ENCODE data around the gene IDE. TPM values are rescaled to one million over a fixed set of nuclear protein-coding genes. Genes with fewer than 3 reads are reported as not detected.

Gene IDE
- total and polyA plus RNA-seq, 2 donors (not counting 3 experiments of a cell fraction or from before 2014, with no cell fraction given) = 10.7 to 52.6 TPM

DNA sequence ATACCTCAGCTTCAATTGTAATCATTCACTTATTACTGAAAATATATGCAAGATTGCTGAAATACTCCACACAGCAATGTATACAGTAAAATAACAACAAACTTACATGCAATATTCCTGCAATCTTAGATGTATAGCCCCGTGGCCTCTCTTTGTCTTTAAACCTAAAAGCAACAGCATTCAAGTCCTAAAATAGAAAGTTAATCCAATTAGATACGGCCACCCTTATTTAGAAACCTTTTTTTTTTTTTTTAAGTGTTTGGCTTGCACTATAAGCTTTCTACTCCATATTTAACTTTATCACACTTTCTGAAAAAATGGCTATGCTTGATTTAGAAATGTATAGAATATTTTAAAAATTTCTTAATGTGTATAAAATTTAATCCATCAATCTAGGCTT lies 67.6 kb downstream of the IDE start:
- intact Hi-C loops (cut with micrococcal nuclease) = no loop called here
- no TSS peak for BruUV-seq (replicated peaks)
- Histone ChIP-seq H2AFZ (ENCODE audit: low read depth, low read length) (no peak overlapping the region), H3K79me2 (ENCODE audit: control insufficient read depth, insufficient read depth, low read length) (no peaks in the 10 kb centered on the region), H3K4me2 (ENCODE audit: insufficient read depth, low read length) (no peak overlapping the region), H3K9me3 (replicated peaks; ENCODE audit: control insufficient read depth, insufficient read depth, low read length) (no peaks in the 10 kb centered on the region), H3K36me3 (ENCODE audit: control insufficient read depth in 2 of 2, extremely low read depth in 1 of 2, insufficient read depth in 2 of 2, low read length in 2 of 2) (peaks cover 5 to 12% of the 10 kb centered on the region in 2 experiments), H3K27ac (ENCODE audit: insufficient read depth, low read depth, low read length) (no peak overlapping the region), H3K9me1 (replicated peaks; ENCODE audit: control insufficient read depth, extremely low read depth, insufficient read depth, low read length) (no peaks in the 10 kb centered on the region), H3K4me3 (replicated peaks in 1 of 3; ENCODE audit: insufficient read depth in 1 of 3, low read depth in 1 of 3, low read length in 3 of 3) (no peak overlapping the region), H3K4me1 (ENCODE audit: control insufficient read depth, extremely low read depth, insufficient read depth, low read length) (no peaks in the 10 kb centered on the region), H4K20me1 (replicated peaks; ENCODE audit: control insufficient read depth, extremely low read depth, insufficient read depth, low read length) (no peaks in the 10 kb centered on the region), H3K27me3 (ENCODE audit: control insufficient read depth in 2 of 2, insufficient read depth in 2 of 2, low read length in 2 of 2) (no peaks in the 10 kb centered on the region), H3K9ac (replicated peaks; ENCODE audit: extremely low read depth, insufficient read depth, low read length) (no peak overlapping the region)
- FAIRE-seq (no peak), DNase-seq (ENCODE audit: low read depth, low spot score) (no peak)
- dilution Hi-C loops (cut with MboI; ENCODE audit: extremely low pct_ligation_motif_present, low sequenced_read_pairs) = no loop called here
- ChIA-PET CTCF (interaction anchor here (4.0 kb wide), 1 partner anchor 11 kb away, joined by 21 read pairs; no protein-coding TSS in a partner anchor), POLR2A (no interaction called here)
- no peak for TF ChIP-seq FOS (IDR thresholded peaks at IDR 0.05; ENCODE audit: borderline replicate concordance, insufficient read depth, low read length)
- TF ChIP-seq POLR2A (IDR thresholded peaks at IDR 0.05; ENCODE audit: low read depth, low read length) = no peak
- TF ChIP-seq MYC (IDR thresholded peaks at IDR 0.05; ENCODE audit: low read depth, low read length) = no peak
- no peak for TF ChIP-seq MAX (IDR thresholded peaks at IDR 0.05; ENCODE audit: insufficient read depth, insufficient read length)
- no peak for TF ChIP-seq EZH2 (IDR thresholded peaks at IDR 0.05; ENCODE audit: borderline replicate concordance, low read depth, low read length, severe bottlenecking)
- no peak for TF ChIP-seq GATA2 (IDR thresholded peaks at IDR 0.05; ENCODE audit: insufficient read depth, insufficient read length, low read depth, low read length)
- TF ChIP-seq JUN (IDR thresholded peaks at IDR 0.05; ENCODE audit: borderline replicate concordance, insufficient read depth, insufficient read length, low read depth) = no peak
- no peak for TF ChIP-seq POLR2AphosphoS5 (IDR thresholded peaks at IDR 0.05; ENCODE audit: insufficient read depth, low read depth, low read length)
- no peak for TF ChIP-seq CTCF (IDR thresholded peaks at IDR 0.05; ENCODE audit: extremely low read depth in 1 of 2, insufficient read depth in 1 of 2, low read depth in 1 of 2, low read length in 2 of 2)
